ENCODE data around the gene CRYAA.

The CRYAA gene

GRCh38 chr21:43204638-43205037 is 35.8 kb downstream of the CRYAA start:
- no peak for DNase-seq

- no peak for DNase-seq
Measured at GRCh38 chr21:43206231-43207042, 37.6 kb downstream of the CRYAA start.

- no peak for DNase-seq
Measured at GRCh38 chr21:43207043-43207315, 38.2 kb downstream of the CRYAA start.

DNA sequence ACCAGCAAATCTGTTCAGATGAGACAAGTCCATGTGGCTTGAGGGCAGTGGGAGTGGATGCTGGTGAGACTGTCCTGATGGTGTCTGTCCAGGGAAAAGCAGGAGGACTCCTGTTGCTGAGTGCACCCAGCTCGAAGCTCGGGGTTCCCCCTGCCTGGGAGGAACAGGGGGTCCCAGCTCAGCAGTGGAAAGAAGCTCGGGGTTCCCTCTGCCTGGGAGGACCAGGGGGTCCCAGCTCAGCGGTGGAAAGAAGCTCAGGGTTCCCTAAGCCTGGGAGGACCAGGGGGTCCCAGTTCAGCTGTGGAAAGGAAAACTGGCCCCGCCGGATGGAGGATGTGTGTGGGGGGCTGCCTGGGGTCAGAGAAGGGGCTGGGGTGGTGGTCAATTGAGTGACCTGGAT is 39.1 kb downstream of the CRYAA start:
- DNase-seq = no peak

DNA sequence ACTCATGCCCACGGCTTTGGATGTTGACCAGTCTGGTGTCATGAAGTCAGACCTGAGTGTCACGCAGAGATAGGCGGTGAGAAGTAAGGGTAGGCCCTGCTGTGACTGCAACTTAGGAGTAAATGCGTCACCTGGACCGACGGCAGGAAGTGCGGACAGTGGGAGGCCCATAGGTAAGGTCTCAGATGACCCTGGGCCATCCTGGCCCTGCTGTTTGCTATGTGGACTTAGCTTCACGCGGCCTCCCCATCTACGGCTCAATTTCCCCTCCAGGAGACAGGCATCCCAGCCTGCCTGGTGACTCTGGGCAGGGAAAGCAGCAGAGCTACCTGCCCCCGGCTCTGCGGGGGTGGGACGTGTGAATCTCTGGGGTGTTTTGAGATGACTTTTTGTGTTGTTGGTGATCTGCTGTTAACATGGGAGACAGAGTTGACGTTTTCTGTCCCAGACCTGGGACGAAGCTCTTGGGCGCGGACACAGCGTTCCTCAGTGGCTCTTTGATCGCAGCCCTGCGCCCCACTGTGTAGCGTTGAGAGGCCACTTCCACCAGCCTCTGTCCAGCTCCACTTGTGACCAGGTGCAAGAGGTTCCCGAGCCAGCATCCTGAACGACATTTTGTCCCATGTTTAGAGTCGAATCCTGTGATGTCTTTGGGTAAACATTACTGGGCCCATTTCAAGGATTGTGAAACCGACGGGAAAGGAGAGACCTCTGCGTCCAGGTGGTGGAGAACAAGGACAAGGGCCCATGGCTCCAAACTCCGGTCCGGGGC is 39.9 kb downstream of the CRYAA start:
- no peak for DNase-seq

DNA sequence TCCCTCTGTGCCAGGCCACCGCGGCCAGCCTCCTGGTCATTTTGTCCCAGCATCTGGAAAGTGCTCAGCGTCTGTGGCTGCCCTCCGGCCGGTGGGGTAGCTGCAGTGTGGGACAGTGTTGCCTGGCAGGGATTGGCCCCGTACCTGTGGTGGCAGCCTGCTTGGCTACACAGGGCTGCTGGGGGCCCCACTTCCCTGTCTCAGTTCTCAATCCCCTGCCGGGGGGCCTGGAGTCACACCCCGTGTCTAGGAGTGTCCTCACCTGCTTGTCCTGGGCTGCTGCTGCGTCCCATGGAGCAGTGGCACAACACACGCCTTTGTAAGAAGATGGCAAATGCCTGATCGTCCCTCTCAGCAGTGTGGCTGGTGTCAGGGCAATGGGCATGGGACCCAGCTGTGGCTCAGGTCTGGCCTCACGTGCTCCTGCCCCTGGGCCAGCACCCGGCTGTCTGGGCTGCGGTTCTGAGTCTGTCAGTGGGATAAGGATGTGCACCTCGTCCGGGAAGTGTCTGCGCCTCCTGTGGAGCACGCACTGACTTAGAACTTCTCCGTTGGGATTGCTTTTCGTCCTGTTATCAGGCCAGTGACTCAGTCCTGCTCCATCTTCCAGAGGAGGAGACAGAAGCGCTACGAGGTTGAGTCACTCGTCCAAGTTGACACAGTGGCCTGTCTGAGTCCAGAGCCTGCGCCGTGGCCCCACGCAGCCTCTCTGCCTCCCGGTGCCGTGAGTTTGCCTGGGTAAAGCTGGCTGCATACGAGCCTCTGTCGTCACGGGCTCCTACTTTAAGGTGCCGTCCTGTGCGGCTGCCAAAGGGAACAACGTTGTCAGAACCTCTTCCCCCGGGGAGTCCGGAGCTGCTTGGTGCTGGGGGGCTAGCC is 41.0 kb downstream of the CRYAA start:
- no peak for DNase-seq

DNA sequence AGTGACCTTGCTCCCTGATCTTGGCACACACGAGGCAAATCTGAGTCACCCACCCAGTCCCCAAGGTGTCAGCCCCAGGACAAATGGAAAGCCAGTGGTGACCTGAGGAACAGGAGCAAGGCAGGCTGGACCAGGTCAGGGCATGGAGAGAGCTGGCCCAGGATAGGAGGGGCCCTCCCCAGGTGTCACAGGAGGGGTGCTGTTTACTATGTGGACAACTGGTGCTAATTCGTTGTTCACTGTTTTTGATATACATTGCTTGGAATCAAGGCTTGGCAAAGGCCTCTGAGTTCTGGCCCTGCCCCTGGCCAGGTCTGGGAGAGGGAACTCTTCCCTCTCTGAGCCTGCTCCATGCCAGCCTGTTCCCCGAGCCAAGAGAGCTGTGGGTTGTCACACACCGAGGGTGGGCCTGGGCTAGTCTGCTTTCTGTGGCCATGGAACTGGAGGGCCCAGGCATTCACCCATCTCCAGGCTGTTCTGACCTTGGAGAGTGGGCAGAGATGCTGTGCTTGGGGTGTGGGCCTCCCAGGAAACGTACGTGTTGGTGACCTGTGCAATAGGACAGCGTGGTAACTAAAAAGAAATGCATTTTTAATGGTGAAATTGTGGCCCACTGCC is 41.8 kb downstream of the CRYAA start:
- no peak for DNase-seq

DNA sequence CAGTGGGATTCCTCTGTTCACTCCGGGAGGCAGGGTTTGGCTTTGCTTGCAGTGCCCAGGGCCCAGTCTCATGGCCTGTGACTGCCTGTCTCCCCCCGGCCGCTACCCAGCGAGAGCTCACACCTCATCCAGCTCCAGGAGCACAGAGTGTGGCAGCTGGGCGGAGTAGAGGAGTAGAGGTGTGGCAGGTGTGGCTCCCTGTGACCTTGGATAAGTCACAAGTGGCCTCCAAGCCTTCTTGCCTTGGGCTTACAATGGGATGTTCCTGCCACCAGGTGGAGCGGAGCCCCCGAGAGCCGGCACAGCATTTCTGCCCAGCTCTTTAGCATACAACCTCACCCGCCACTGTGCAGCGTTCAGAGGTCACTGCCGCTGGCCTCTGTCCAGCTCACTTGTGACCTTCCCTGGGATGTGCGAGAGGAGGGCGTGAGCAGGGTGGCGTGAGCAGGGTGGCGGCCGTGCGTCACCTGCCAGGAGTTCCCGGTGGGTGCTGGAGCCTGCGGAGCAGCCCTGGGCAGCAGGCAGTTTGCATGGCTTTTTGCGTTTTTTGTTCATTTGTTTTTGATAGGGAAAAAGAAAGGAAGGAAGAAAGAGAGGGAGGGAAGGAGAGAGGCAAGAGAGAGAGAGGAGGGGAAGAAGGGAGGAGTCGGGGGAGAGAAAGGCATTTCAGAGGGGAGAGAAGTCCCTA is 42.4 kb downstream of the CRYAA start:
- DNase-seq = no peak

DNA sequence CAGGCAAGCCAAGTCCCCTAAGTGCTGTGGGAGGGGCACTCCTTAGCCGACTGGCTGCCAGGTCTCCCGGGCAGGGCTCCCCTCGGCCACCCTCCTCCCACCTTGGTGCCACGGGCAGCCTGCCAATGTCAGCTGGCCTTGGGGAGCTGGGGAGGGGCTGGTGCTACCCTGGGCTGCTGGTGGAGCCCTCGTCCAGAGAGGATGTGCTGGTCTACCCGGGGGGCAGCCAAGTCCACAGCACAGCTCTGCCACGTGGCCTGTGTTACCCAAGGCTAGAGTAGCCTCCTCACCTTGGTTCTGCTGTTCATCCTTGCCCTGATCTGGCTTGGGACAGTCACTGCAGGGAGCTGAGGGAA is 42.9 kb downstream of the CRYAA start:
- DNase-seq = no peak

Measured in NCI-H1417 treated with DMSO at 0.1 percent for 48 hours (cell line).